Heart right ventricle (tissue), 16 donors: Measurements from ENCODE around the gene PTPN21. TPM values are rescaled to one million over a fixed set of nuclear protein-coding genes. Genes with fewer than 3 reads are reported as not detected.

ENCODE experiments used
- ATAC-seq, 8 donors: fragments of 200-7000 bp; cut with Tn5 transposase; one replicate each; pipeline ENCODE4 v1.9.1; 2020; ENCODE audit warnings: mild to moderate bottlenecking in 8 of 8, moderate library complexity in 8 of 8, moderate number of reproducible peaks in 1 of 8
- DNase-seq, 2 donors: peaks; one replicate each; pipeline ENCODE4 v3.0.0-alpha.2; 2020
- H3K27ac ChIP-seq, 10 donors: fragments of 200-600 bp; sonication (generic) in 2 of 10; one replicate each; pipeline versions ENCODE4 v1.5.0 to v1.8.0; 2020 to 2022; ENCODE audit warnings: mild to moderate bottlenecking in 3 of 10
- H3K27me3 ChIP-seq, 7 donors: fragments of 200-600 bp; one replicate each; pipeline ENCODE4 v1.8.0; 2021 to 2022; ENCODE audit warnings: mild to moderate bottlenecking in 2 of 7
- H3K36me3 ChIP-seq, 9 donors: fragments of 200-600 bp; sonication (generic) in 1 of 9; one replicate each; pipeline versions ENCODE4 v1.5.0 to v1.8.0; 2020 to 2022; ENCODE audit warnings: mild to moderate bottlenecking in 2 of 9
- H3K4me1 ChIP-seq, 9 donors: fragments of 200-600 bp; sonication (generic) in 1 of 9; one replicate each; pipeline versions ENCODE4 v1.5.0 to v1.8.0; 2020 to 2022; ENCODE audit warnings: mild to moderate bottlenecking in 4 of 9
- H3K4me3 ChIP-seq, 10 donors: fragments of 200-600 bp; sonication (generic) in 2 of 10; one replicate each; pipeline versions ENCODE4 v1.5.0 to v1.8.0; 2020 to 2022; ENCODE audit warnings: mild to moderate bottlenecking in 7 of 10, moderate library complexity in 2 of 10
- H3K9me3 ChIP-seq, 11 donors: fragments of 200-600 bp in 10 of 11; sonication (generic) in 2 of 11; one replicate each; pipeline versions ENCODE4 v1.5.0 to v1.8.0; 2013 to 2022; ENCODE audit warnings: mild to moderate bottlenecking in 2 of 11, control low read depth in 1 of 11, moderate library complexity in 1 of 11
- CTCF ChIP-seq, 9 donors: fragments of 200-600 bp; sonication (generic) in 2 of 9; IDR thresholded peaks; one replicate each; pipeline versions ENCODE4 v1.5.0 to v1.8.0; 2021 to 2022; ENCODE audit warnings: antibody characterized with exemption in 9 of 9, mild to moderate bottlenecking in 5 of 9, moderate library complexity in 1 of 9
- WGBS, 2 donors: extraction: QIAGEN DNeasy Blood & Tissue Kit; methylation state at CpG; one replicate each; pipeline ENCODE4 v1.1.7; 2013; ENCODE audit warnings: inconsistent platforms in 1 of 2; 5-methylcytosine and 5-hydroxymethylcytosine counted together
- intact Hi-C, 10 donors: fragments of 100-400 bp; cut with DNase I; formaldehyde crosslinking; loops; one replicate each; pipeline versions ENCODE4 v1.11.1 to v1.14.2; 2022
- polyA plus RNA-seq, 2 donors: library from polyadenylated mRNA; stranded (reverse); fragments of 200-250 nt; gene quantifications; one replicate each; pipeline ENCODE4 v1.2.3, GENCODE V29; 2013
- total RNA-seq, 10 donors: library from RNA; stranded (reverse); fragmentation: NEBNext Ultra II Directional in 3 of 10; extraction: Animal tissue kit (Norgen Biotek cat#: 25700) in 3 of 10; gene quantifications; one replicate each; pipeline versions ENCODE4 v1.2.1 to v1.2.4, GENCODE V29; 2021 to 2023
- donor health status: Arrhythmogenic right ventricular cardiomyopathy.
- donor health status: ischemic (EF 13 %, LVEDD 7.1; RV severe dilation, severe dysfunction).
- donor health status: healthy with polysubstance abuse.
- donor health status: DM: no; HTN: yes; CAD: no.
- donor health status: DM: no; HTN: no; CAD: no.
- donor health status: ischemic (EF 25% LVEDD 6.9; RV normal size, moderate dysfunction).
- donor health status: ischemic (EF 25% LVEDD 5.7; RV mildly dilated, moderate dysfunction).
- donor health status: healthy.
- donor health status: DM: yes; HTN: yes; CAD: no.
- donor health status: Ischemic cardiomyopathy.
- donor health status: ischemic (EF 35%, LVEDD 5.7; RV mildly dilated, moderate dysfunction).
- donor health status: nonischemic (EF 11% LVEDD 7.7; RV severe dilation, severe dysfunction).
- donor health status: DM: yes; HTN: yes; CAD: no.
- donor health status: PGD.
- donor health status: ischemic (EF 29% LVEDD 5.4; RV normal size, mild dysfunction).
- donor health status: nonischemic (EF 23%, LVEDD 6.1; RV moderate dilation, normal function).

The PTPN21 gene
- total and polyA plus RNA-seq, 12 donors, result 5.3 to 62.1 (median 34.9) TPM

- DNase-seq (no peak), ATAC-seq (no peak)
- intact Hi-C loops, result no loop called here
- no peak overlapping the region for H3K4me3 ChIP-seq
- WGBS, 2 donors, result 82 to 89% methylated on average over 2 of the region's 2 CpGs
- no peaks in the 10 kb centered on the region for H3K4me1 ChIP-seq
- no peak overlapping the region for H3K27ac ChIP-seq
- H3K27me3 ChIP-seq, result no peaks in the 10 kb centered on the region
- H3K36me3 ChIP-seq, result peaks cover 0 to 100% (median 36%) of the 10 kb centered on the region in 9 donors
- no peaks in the 10 kb centered on the region for H3K9me3 ChIP-seq
- no peak for TF ChIP-seq CTCF (IDR thresholded peaks at IDR 0.05)
Measured at GRCh38 chr14:88598097-88598675, 43.4 kb upstream of the PTPN21 start.

GRCh38 chr14:88597601-88598000 lies 42.8 kb upstream of the PTPN21 start:
- H3K27ac ChIP-seq, result no peak overlapping the region
- H3K27me3 ChIP-seq, result no peaks in the 10 kb centered on the region
- no peaks in the 10 kb centered on the region for H3K9me3 ChIP-seq
- ATAC-seq (no peak), DNase-seq (no peak)
- H3K36me3 ChIP-seq, result peaks cover 0 to 100% (median 30%) of the 10 kb centered on the region in 9 donors
- WGBS, 2 donors, result 91 to 93% methylated on average over 4 of the region's 4 CpGs
- no peaks in the 10 kb centered on the region for H3K4me1 ChIP-seq
- intact Hi-C loops, result no loop called here
- no peak for TF ChIP-seq CTCF (IDR thresholded peaks at IDR 0.05)
- H3K4me3 ChIP-seq, result no peak overlapping the region

- Histone ChIP-seq H3K9me3 (no peaks in the 10 kb centered on the region), H3K27ac (no peak overlapping the region), H3K4me1 (no peaks in the 10 kb centered on the region), H3K4me3 (no peak overlapping the region), H3K36me3 (peaks cover 0 to 100% (median 30%) of the 10 kb centered on the region in 9 donors), H3K27me3 (no peaks in the 10 kb centered on the region)
- intact Hi-C loops, result no loop called here
- 89 to 90% methylated on average over 4 of the region's 4 CpGs for WGBS, 2 donors
- ATAC-seq (no peak), DNase-seq (no peak)
- TF ChIP-seq CTCF (IDR thresholded peaks at IDR 0.05), result no peak
Measured at GRCh38 chr14:88597038-88597437, 42.2 kb upstream of the PTPN21 start.

- Histone ChIP-seq H3K36me3 (peaks cover 0 to 100% (median 22%) of the 10 kb centered on the region in 9 donors), H3K27ac (no peak overlapping the region), H3K4me1 (no peaks in the 10 kb centered on the region), H3K4me3 (no peak overlapping the region), H3K9me3 (no peaks in the 10 kb centered on the region), H3K27me3 (no peaks in the 10 kb centered on the region)
- intact Hi-C loops, result no loop called here
- DNase-seq, result no peak
- WGBS, 2 donors, result 50 to 56% methylated on average over 1 of the region's 1 CpG
- TF ChIP-seq CTCF (IDR thresholded peaks at IDR 0.05), result no peak
- ATAC-seq, result no peak
Measured at GRCh38 chr14:88592031-88592430, 37.2 kb upstream of the PTPN21 start.
